Measurements from ENCODE around the gene AP1G1. TPM values are rescaled to one million over a fixed set of nuclear protein-coding genes. Genes with fewer than 3 reads are reported as not detected.

Gene AP1G1
- polyA plus RNA-seq, 1 donor from 2014 or later = 57.1 TPM

DNA sequence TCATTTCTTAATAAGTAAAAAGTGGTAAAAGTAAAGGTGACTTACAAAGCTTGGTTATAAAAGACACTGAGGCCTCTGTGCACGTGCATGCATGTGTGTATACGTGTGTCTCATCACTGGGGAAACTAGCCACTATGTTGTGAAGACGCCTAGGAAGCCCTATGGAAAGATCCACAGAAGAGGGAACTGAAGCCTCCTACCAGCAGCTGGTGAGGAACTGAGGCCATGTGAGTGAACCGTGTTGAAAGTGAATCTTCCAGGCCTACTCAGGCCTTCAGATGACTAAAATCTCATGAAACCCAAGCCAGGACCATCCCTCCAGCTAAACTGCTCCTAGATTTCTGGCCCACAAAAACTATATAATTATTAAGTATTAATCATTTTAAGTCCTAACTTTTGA, 107.8 kb downstream of the AP1G1 start (continued):
- TF ChIP-seq REST (IDR thresholded peaks at IDR 0.05; ENCODE audit: borderline replicate concordance) = no peak
- TF ChIP-seq EP300 (conservative IDR thresholded peaks at IDR 0.05; ENCODE audit: poor library complexity, severe bottlenecking) = no peak

DNA sequence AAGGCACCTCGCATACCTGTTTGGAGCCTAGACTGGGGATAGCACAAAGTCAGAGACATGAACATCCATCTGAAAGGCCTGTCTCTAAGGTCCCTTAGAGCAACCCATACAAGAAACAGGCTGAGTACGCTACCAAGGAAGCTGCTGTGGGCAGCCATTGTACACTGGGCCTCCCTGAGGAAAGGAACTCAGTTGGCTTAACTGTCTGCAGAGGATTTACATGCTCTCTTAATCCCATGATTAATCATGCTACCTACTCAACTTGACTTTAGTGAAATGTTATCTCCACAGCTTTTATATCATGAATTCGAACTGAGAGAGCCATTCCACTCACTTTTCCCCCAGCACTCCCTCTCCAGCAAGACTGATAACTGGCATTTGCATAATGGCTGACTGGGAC, 110.1 kb downstream of the AP1G1 start:
- H3K9me2 ChIP-seq (ENCODE audit: insufficient read depth, low read length) = no peaks in the 10 kb centered on the region
- no peaks in the 10 kb centered on the region for H3K79me2 ChIP-seq (replicated peaks; ENCODE audit: insufficient read depth, low read length)
- H3K27ac ChIP-seq (ENCODE audit: low read length) = no peak overlapping the region
- H2AFZ ChIP-seq (ENCODE audit: low read depth, low read length) = no peak overlapping the region
- no peaks in the 10 kb centered on the region for H3K9me3 ChIP-seq (ENCODE audit: low read length)
- H4K20me1 ChIP-seq (ENCODE audit: insufficient read depth) = no peaks in the 10 kb centered on the region
- no peak overlapping the region for H3K9ac ChIP-seq (ENCODE audit: low read length)
- H3K36me3 ChIP-seq (ENCODE audit: insufficient read depth, low read length) = no peaks in the 10 kb centered on the region
- TF ChIP-seq MXI1 (conservative IDR thresholded peaks at IDR 0.05; ENCODE audit: poor library complexity, severe bottlenecking) = no peak
- TF ChIP-seq EZH2 (IDR thresholded peaks at IDR 0.05; ENCODE audit: borderline replicate concordance, insufficient read depth, low read length, poor library complexity, severe bottlenecking) = no peak
- no peak for TF ChIP-seq SMC3 (conservative IDR thresholded peaks at IDR 0.05; ENCODE audit: poor library complexity)
- TF ChIP-seq REST (IDR thresholded peaks at IDR 0.05; ENCODE audit: borderline replicate concordance) = no peak
- no peak for TF ChIP-seq EP300 (conservative IDR thresholded peaks at IDR 0.05; ENCODE audit: poor library complexity, severe bottlenecking)
- TF ChIP-seq RAD21 (conservative IDR thresholded peaks at IDR 0.05) = no peak
- no peak for TF ChIP-seq TAF1 (IDR thresholded peaks at IDR 0.05; ENCODE audit: low read depth)
- no peak for TF ChIP-seq POLR2AphosphoS5 (IDR thresholded peaks at IDR 0.05)
- TF ChIP-seq, protein P1, sequence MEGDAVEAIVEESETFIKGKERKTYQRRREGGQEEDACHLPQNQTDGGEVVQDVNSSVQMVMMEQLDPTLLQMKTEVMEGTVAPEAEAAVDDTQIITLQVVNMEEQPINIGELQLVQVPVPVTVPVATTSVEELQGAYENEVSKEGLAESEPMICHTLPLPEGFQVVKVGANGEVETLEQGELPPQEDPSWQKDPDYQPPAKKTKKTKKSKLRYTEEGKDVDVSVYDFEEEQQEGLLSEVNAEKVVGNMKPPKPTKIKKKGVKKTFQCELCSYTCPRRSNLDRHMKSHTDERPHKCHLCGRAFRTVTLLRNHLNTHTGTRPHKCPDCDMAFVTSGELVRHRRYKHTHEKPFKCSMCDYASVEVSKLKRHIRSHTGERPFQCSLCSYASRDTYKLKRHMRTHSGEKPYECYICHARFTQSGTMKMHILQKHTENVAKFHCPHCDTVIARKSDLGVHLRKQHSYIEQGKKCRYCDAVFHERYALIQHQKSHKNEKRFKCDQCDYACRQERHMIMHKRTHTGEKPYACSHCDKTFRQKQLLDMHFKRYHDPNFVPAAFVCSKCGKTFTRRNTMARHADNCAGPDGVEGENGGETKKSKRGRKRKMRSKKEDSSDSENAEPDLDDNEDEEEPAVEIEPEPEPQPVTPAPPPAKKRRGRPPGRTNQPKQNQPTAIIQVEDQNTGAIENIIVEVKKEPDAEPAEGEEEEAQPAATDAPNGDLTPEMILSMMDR (IDR thresholded peaks at IDR 0.05; ENCODE audit: poor library complexity, severe bottlenecking) = no peak
- no peaks in the 10 kb centered on the region for H3K27me3 ChIP-seq (ENCODE audit: insufficient read depth, low read depth, low read length)
- H3K4me2 ChIP-seq (ENCODE audit: low read length) = no peak overlapping the region
- H3K4me3 ChIP-seq (ENCODE audit: low read length) = no peak overlapping the region
- no peaks in the 10 kb centered on the region for H3F3A ChIP-seq (ENCODE audit: insufficient read depth, low read length, poor library complexity, severe bottlenecking)

All from neural cell (in vitro differentiated cells).